ENCODE results near the gene PRKCH. TPM values are rescaled to one million over a fixed set of nuclear protein-coding genes. Genes with fewer than 3 reads are reported as not detected.

The PRKCH gene
- total and polyA plus RNA-seq, 9 donors, result 10.2 to 15.5 (median 12.3) TPM

DNA sequence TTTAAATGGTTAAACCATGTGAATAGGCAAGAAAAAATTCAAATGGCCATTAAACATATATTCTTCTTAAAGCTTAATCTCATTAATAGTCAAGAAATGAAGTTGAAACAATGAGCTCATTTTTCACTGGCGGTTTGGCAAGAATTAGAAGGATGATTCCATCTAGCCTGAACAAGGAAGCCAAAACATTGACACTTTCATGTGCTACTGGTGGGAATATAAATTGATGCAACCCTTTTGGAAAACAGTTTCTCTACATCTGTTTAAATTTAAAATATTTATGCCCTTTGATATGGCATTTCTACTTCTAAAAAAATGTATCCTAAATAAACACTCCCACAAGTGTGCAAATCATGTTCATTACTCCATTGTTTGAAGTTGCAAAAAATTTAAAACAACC is 199.2 kb downstream of the PRKCH start:
- no CpG with 5 or more reads among the region's 1 CpG for WGBS (ENCODE audit: insufficient coverage)
- DNase-seq, result peak; percentile 64
- Histone ChIP-seq H3K4me1 (ENCODE audit: control insufficient read depth, insufficient read depth, low read length) (peaks cover 14% of the 10 kb centered on the region), H3K36me3 (ENCODE audit: control insufficient read depth, insufficient read depth, low read length) (no peaks in the 10 kb centered on the region), H3K9me3 (replicated peaks; ENCODE audit: control insufficient read depth, low read depth, low read length) (no peaks in the 10 kb centered on the region), H3K27ac (ENCODE audit: low read length) (no peak overlapping the region), H3K27me3 (ENCODE audit: control insufficient read depth, insufficient read depth, low read length) (no peaks in the 10 kb centered on the region), H3K4me3 (ENCODE audit: low read length) (no peak overlapping the region)

DNA sequence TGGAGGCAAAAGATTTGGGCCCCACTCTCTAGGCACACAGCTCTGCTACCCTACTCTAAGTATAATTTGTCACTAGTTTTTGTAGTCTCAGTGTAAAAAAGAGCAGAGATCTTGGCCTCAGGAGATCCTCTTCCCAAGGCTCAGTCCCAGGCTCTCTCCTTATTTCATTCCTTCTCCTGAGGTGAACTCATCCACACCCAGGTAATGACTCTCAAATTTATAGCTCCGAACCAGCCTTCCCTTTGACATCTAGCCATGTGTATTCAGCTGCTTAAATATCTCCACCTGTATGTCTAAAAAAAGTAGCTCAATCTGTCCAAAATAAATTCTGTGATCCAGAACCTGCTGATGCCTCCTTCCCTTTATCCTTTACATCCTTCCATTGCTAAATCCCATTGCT is 200.4 kb downstream of the PRKCH start:
- peaks cover 3% of the 10 kb centered on the region for H3K27me3 ChIP-seq (ENCODE audit: control insufficient read depth, insufficient read depth, low read length)
- no peak overlapping the region for H3K27ac ChIP-seq (ENCODE audit: low read length)
- no peaks in the 10 kb centered on the region for H3K9me3 ChIP-seq (replicated peaks; ENCODE audit: control insufficient read depth, low read depth, low read length)
- H3K4me1 ChIP-seq (ENCODE audit: control insufficient read depth, insufficient read depth, low read length), result peaks cover 24% of the 10 kb centered on the region
- WGBS (ENCODE audit: insufficient coverage), result 73% methylated on average over 1 of the region's 1 CpG
- H3K36me3 ChIP-seq (ENCODE audit: control insufficient read depth, insufficient read depth, low read length), result no peaks in the 10 kb centered on the region
- no peak overlapping the region for H3K4me3 ChIP-seq (ENCODE audit: low read length)
- no peak for DNase-seq

DNA sequence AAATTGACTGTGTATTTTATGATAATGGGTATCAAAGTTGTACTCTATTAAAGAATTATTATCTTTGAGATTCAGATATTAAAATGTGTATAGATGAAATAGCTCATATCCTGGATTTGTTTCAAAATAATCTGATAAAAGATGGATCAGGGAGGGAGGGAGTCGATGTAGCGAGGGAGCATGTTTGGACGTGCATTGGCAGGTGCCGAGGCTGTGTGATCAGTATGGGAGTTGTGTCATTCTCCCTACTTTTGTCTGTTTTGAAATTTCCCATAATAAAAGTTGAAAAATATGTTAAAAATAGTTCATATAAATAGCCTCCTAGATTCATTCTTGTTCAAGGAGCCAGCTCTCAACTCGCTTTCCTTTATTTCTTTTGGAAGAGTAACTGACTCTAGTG is 202.4 kb downstream of the PRKCH start:
- H3K9me3 ChIP-seq (replicated peaks; ENCODE audit: control insufficient read depth, low read depth, low read length), result no peaks in the 10 kb centered on the region
- no CpG with 5 or more reads among the region's 5 CpGs for WGBS (ENCODE audit: insufficient coverage)
- H3K4me1 ChIP-seq (ENCODE audit: control insufficient read depth, insufficient read depth, low read length), result peaks cover 14% of the 10 kb centered on the region
- no peak overlapping the region for H3K4me3 ChIP-seq (ENCODE audit: low read length)
- DNase-seq, result no peak
- H3K36me3 ChIP-seq (ENCODE audit: control insufficient read depth, insufficient read depth, low read length), result no peaks in the 10 kb centered on the region
- H3K27ac ChIP-seq (ENCODE audit: low read length), result no peak overlapping the region
- peaks cover 4% of the 10 kb centered on the region for H3K27me3 ChIP-seq (ENCODE audit: control insufficient read depth, insufficient read depth, low read length)

DNA sequence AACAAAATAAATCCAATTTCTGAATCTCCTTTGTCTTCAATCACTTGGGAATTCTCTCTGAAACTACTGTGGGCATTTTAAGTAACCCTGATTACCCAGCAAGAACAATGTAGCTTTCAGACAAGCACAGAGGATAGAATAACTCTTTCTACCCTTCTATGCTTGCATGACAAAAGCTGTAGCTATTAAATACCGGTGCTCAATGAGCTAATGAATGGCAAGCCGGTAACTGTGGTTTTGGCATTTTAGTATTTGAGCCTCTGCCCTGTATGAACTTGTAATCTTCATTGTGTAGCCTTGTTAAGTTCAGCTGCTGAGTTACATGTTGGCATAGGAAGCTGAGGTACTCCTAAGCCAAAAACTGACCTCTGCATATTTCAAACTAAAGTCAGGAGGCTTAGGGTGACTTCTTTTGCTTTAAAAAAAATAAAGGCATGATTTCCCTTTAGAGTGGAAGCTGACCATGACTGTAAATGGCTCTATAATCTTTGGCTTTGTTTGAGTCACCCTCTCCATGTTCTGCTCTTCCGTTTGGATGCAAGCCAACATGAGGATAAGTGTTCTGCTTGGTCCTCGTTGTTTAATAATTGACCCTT is 202.9 kb downstream of the PRKCH start:
- Histone ChIP-seq H3K4me1 (ENCODE audit: control insufficient read depth, insufficient read depth, low read length) (peaks cover 14% of the 10 kb centered on the region), H3K27ac (ENCODE audit: low read length) (no peak overlapping the region), H3K36me3 (ENCODE audit: control insufficient read depth, insufficient read depth, low read length) (no peaks in the 10 kb centered on the region), H3K4me3 (ENCODE audit: low read length) (no peak overlapping the region), H3K9me3 (replicated peaks; ENCODE audit: control insufficient read depth, low read depth, low read length) (no peaks in the 10 kb centered on the region), H3K27me3 (ENCODE audit: control insufficient read depth, insufficient read depth, low read length) (peaks cover 4% of the 10 kb centered on the region)
- no peak for DNase-seq
- WGBS (ENCODE audit: insufficient coverage), result no CpG with 5 or more reads among the region's 4 CpGs

DNA sequence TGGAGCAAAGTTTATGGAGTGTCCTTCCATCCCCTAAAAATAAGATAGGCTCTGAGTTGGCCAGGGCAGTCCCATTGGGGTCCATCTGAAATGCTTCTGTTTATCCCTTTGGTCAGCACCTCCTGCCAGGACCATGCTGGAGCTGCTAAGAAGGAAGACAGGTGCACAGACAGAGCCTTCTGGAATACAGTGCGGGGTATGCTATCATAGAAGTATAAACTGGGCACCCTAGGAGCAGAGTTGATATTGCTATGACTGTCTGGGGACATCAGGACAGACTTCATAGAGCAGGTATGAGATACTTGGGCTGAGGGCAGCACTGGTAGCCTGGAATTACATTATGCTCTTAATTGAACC is 203.5 kb downstream of the PRKCH start:
- Histone ChIP-seq H3K4me1 (ENCODE audit: control insufficient read depth, insufficient read depth, low read length) (peaks cover 14% of the 10 kb centered on the region), H3K4me3 (ENCODE audit: low read length) (no peak overlapping the region), H3K27me3 (ENCODE audit: control insufficient read depth, insufficient read depth, low read length) (peaks cover 4% of the 10 kb centered on the region), H3K9me3 (replicated peaks; ENCODE audit: control insufficient read depth, low read depth, low read length) (no peaks in the 10 kb centered on the region), H3K27ac (ENCODE audit: low read length) (peak overlapping the region; percentile 15), H3K36me3 (ENCODE audit: control insufficient read depth, insufficient read depth, low read length) (no peaks in the 10 kb centered on the region)
- DNase-seq, result no peak
- 100% methylated on average over 1 of the region's 1 CpG for WGBS (ENCODE audit: insufficient coverage)

DNA sequence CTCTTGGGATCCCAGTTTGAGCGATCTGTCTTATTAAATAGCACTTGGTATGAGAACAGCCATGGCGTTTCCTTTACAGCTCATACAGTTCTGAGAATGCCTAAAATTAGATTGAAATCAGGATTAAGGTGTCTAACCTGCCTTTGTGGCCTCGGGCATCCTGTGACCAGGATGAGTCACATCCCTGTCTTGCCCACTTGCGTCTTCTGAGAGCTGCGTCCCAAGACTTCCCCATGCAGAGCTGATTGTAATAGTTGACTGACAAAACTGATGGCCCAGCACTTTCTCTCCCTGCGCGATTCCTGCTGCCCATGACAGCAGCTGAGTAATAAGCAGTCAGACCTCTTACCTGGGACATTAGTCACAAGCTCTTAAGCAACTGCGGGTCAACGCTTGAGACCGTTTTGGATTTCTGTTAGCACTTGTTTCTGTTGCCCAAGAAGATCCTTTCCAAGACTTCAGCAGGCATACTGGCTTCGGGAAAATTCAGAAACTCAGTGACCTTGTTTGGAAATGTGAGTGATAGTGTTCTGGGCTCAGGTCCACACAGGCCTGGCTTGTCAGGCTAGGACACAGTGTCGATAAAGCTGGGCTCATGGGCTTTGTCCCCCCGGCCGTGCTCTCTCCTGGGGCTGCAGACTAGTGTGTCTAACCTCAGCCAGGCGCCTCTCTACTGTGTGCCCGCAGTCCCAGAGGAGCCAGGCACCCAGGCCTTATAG is 204.1 kb downstream of the PRKCH start:
- no peaks in the 10 kb centered on the region for H3K36me3 ChIP-seq (ENCODE audit: control insufficient read depth, insufficient read depth, low read length)
- no peak overlapping the region for H3K4me3 ChIP-seq (ENCODE audit: low read length)
- peaks cover 4% of the 10 kb centered on the region for H3K27me3 ChIP-seq (ENCODE audit: control insufficient read depth, insufficient read depth, low read length)
- WGBS (ENCODE audit: insufficient coverage), result 81% methylated on average over 14 of the region's 16 CpGs
- no peaks in the 10 kb centered on the region for H3K9me3 ChIP-seq (replicated peaks; ENCODE audit: control insufficient read depth, low read depth, low read length)
- DNase-seq, result peak; percentile 74
- peaks cover 14% of the 10 kb centered on the region for H3K4me1 ChIP-seq (ENCODE audit: control insufficient read depth, insufficient read depth, low read length)
- no peak overlapping the region for H3K27ac ChIP-seq (ENCODE audit: low read length)

DNA sequence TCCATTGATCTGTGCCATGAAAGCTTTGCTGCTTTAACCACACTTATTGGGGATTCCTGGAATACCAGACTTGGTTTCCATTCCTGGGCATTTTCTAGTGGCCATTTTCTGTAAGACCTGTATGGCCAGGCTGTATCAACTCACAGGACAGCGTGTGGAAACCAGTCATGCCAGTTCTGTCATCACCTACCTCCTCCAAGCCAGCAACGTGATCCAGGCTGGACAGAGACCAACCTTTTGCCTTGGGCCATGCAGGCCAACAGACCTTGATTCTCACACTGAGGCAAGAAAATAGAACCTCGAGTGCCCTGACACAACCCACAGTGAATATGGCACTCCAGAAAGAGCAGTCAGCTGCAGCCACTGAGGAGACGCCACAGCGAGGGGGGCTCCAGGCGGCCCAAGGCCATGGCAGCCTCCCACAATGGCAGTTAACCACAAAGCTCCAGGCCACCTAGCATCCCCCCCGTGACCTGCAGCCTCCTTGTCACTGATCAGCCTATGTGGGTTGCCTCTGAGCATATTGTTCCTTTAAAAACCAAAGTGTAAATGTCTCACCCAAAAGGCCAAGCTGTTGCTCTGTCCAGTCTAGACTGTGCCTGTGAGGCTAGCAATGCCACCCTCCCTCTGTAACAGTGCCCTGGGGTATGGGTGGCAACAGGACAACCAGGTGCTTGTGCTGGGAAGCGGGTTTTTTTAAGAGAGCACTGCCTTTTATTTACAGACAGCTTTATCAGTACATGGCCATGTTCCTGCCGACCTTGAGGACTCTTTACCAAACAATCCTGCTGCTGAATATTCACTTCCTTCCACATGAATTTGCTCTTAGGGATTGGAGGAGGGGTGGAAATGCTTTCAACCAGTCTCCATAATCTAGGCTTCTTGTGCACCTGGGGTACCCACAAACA is 205.3 kb downstream of the PRKCH start:
- peaks cover 4% of the 10 kb centered on the region for H3K27me3 ChIP-seq (ENCODE audit: control insufficient read depth, insufficient read depth, low read length)
- DNase-seq, result no peak
- H3K9me3 ChIP-seq (replicated peaks; ENCODE audit: control insufficient read depth, low read depth, low read length), result no peaks in the 10 kb centered on the region
- no peaks in the 10 kb centered on the region for H3K36me3 ChIP-seq (ENCODE audit: control insufficient read depth, insufficient read depth, low read length)
- H3K4me1 ChIP-seq (ENCODE audit: control insufficient read depth, insufficient read depth, low read length), result peaks cover 14% of the 10 kb centered on the region
- peak overlapping the region; percentile 56 for H3K27ac ChIP-seq (ENCODE audit: low read length)
- WGBS (ENCODE audit: insufficient coverage), result 85% methylated on average over 7 of the region's 9 CpGs
- no peak overlapping the region for H3K4me3 ChIP-seq (ENCODE audit: low read length)

DNA sequence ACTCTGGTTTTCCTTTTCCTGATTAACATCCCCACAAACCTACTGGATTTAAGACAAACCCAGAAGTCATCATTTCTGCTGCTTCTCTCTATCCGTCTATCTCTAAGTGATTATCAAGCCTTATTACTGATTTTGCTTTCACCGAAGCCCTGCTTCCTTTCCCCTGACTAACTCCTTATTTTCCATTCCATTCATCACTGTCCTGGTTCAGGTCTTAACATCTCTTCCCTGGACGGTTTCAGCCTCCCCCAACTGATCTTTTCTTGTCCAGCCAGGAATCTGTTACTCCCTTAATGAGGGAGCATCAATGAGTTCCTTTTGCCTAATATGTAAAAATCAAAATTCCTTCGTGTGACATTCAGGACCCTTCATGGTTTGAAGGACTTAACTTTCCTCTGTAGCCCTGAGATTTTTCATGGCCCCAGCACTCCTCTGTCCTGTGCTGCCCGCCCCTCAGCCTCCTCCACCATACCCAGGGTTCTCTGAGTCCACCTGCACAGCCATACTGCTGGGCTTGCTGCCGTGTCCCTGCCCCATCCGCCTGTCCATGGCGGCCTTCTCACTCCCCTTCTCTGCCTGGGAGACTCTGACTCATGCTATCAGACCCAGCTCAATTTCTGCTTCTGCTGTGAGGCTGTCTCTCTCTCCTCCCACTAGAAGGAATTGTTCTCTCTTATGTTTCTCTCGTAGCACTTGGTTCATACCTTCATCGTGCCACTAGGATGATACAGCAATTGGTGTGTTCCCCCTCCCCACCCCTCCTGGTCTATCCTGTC is 206.1 kb downstream of the PRKCH start:
- Histone ChIP-seq H3K27me3 (ENCODE audit: control insufficient read depth, insufficient read depth, low read length) (peaks cover 4% of the 10 kb centered on the region), H3K4me1 (ENCODE audit: control insufficient read depth, insufficient read depth, low read length) (peaks cover 14% of the 10 kb centered on the region), H3K9me3 (replicated peaks; ENCODE audit: control insufficient read depth, low read depth, low read length) (no peaks in the 10 kb centered on the region), H3K4me3 (ENCODE audit: low read length) (no peak overlapping the region), H3K36me3 (ENCODE audit: control insufficient read depth, insufficient read depth, low read length) (no peaks in the 10 kb centered on the region), H3K27ac (ENCODE audit: low read length) (no peak overlapping the region)
- 50% methylated on average over 7 of the region's 10 CpGs for WGBS (ENCODE audit: insufficient coverage)
- DNase-seq, result no peak

DNA sequence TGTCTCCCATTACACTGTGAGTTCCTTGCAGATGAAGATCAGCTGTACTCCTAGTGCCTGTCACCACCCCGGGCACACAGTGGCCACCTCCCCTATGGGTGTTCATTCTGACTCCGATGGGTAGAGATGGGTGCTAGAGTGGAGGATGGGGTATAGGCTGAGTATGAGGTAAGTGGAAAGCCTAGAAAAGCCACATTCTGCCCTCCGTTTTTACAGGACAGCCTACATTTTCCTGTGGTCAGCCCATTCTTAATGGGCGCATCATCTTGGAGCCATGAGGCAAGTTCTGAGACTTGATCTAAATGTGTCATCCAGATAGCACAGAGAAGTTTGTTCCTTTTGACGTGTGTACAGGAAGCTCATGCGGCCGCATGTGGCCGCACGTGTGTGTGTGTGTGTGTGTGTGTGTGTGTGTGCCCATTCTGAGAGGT is 207.2 kb downstream of the PRKCH start:
- H3K27me3 ChIP-seq (ENCODE audit: control insufficient read depth, insufficient read depth, low read length), result peaks cover 4% of the 10 kb centered on the region
- no peak overlapping the region for H3K4me3 ChIP-seq (ENCODE audit: low read length)
- 68% methylated on average over 8 of the region's 9 CpGs for WGBS (ENCODE audit: insufficient coverage)
- no peaks in the 10 kb centered on the region for H3K9me3 ChIP-seq (replicated peaks; ENCODE audit: control insufficient read depth, low read depth, low read length)
- peaks cover 19% of the 10 kb centered on the region for H3K4me1 ChIP-seq (ENCODE audit: control insufficient read depth, insufficient read depth, low read length)
- DNase-seq, result no peak
- H3K36me3 ChIP-seq (ENCODE audit: control insufficient read depth, insufficient read depth, low read length), result no peaks in the 10 kb centered on the region
- no peak overlapping the region for H3K27ac ChIP-seq (ENCODE audit: low read length)

All from muscle of leg (tissue), 11 donors.